NCI-H146 (cell line): Measurements from ENCODE around the gene ZBTB3.
A peak's percentile ranks its signal among the peaks of the same experiment; 100 is the strongest.
"Not testable (repeated sequence)": the region's sequence is repeated elsewhere in the genome, so short reads cannot be mapped to it uniquely, and the experiment has no call there.

Source experiments
- DNase-seq: peaks from one replicate; lab custom pipeline; 2025; lab: John Stamatoyannopoulos, UW

ZBTB3 gene

GRCh38 chr11:62757846-62758788, 4.2 kb upstream of the ZBTB3 start:
- DNase-seq = no peak

- no peak for DNase-seq
These were observed 1.2 kb upstream of the ZBTB3 start for GRCh38 chr11:62755086-62755615.

- DNase-seq = no peak
These were observed 795 bp downstream of the ZBTB3 start for GRCh38 chr11:62752994-62753735.

DNA sequence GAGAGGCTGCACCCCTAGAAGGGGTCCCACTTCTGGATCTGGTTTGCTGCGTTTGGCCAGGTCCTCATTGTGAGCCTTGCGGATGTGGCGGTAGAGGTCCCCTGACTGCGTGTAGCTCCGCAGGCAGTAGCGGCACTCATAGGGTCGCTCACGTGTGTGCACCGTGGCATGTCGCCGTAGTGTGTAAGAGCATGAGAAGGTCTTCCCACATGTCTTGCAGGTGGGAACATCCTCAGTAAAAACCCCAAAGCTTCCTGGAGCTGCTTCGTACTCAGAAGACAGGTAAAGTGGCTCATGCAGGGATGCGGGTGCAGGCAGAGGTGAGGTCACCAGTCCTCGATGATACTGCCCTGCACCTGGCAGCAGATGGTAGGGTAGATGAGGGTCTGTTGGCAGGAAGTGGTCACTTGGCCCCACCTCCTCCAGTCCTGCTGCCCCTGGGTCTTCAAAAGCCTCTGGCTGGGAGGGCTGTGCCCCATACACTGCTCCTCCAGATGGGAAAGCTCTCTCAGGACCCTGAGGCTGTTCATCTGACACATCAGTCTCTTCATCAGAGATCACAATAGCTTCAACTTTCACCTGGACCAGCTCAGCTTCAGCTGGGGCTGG, 1.7 kb downstream of the ZBTB3 start:
- no peak for DNase-seq

GRCh38 chr11:62749931-62750330, 4.0 kb downstream of the ZBTB3 start:
- not testable (repeated sequence) for DNase-seq

- no peak for DNase-seq
These were observed 6.3 kb downstream of the ZBTB3 start for GRCh38 chr11:62747475-62748160.

- DNase-seq = no peak
These were observed 16.8 kb downstream of the ZBTB3 start for GRCh38 chr11:62737196-62737595.

- DNase-seq = no peak
These were observed 21.1 kb downstream of the ZBTB3 start for GRCh38 chr11:62732830-62733229.

DNA sequence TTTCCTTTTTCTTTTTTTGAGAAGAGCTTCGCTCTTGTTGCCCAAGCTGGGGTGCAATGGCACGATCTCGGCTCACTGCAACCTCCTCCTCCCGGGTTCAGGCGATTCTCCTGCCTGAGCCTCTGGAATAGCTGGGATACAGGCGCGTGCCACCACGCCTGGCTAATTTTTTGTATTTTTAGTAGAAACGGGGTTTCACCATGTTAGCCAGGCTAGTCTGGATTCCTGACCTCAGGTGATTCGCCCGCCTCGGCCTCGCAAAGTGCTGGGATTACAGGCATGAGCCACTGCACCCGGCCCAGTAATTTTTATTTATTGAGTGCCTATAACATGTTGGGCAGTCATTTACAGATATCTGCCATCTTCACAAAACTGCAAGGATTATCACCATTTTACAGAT, 23.9 kb downstream of the ZBTB3 start:
- DNase-seq = not testable (repeated sequence)

GRCh38 chr11:62728171-62728988, 25.6 kb downstream of the ZBTB3 start, which contains the start of gene TTC9C:
TSS of gene TTC9C (plus strand) at chr11:62728486. CDS start at chr11:62728849, 363 bp downstream.
- DNase-seq = peak; percentile 90

DNA sequence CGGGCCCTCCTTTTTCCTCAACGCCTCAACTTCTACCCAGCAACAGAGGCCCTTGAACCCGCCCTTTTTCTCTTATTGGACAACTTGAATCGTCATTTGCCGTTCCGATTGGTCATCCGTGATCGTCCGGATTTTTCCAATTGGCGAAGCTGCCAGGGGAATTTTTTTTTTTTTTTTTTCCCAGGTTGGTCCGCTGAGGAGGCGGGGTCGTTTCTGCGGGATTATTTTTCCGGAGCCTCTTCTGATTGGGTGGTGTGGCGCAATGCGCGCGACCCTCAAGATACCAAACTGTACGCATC, 26.1 kb downstream of the ZBTB3 start:
- DNase-seq = peak; percentile 98

DNA sequence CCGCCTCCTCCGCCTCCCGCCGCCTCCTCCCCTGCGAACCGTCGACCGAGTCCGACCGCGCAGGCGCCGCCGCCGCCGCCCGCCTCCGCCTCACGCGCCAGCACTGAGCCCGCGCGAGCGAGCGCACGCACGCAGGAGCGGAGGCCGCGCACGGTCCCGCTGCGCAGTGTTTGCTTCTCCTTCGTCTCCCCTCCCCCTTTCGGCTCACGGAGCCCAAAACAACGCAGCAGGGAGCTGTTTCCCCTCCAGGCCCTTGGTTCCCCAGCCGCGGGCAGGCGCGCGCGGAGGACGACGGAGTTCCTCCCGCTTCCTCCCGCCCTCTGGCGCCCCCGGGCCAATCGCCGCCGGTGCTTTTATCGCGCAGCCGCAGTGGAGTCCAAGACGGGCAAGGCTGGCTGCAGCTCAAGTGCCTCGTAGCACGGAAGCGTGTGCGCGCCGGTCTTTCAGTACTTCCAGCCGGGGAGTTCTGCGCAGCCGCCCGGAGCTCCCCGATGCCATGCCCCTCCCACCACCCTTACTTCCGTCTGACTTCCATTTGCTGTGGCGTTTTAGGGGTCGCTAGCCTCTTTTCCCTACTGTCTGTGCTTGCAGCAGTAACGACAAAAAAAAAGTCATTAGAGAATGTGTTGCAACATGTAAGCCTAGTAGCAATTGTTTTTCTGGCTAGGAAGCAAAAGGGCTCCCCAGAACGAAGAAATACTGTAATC, 26.6 kb downstream of the ZBTB3 start, which contains the start of gene HNRNPUL2:
TSS of gene HNRNPUL2 (minus strand) at position 293 of the 707 bp plus-strand sequence. CDS start 301 bp downstream, outside the sequence.
- DNase-seq = peak; percentile 99

DNA sequence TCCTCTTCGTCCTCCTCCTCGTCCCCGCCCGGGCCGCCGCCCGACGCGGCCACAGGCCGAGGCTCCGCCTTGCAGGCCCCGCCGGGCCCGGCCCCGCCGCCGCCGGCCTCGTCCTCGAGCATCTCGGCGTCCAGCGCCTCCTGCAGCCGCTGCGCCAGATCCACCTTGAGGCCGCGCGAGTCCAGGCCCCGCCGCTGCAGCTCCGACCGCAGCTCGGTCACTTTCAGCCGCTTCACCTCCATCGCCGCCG, 27.1 kb downstream of the ZBTB3 start:
- no peak for DNase-seq

GRCh38 chr11:62726156-62726914, 27.6 kb downstream of the ZBTB3 start:
- DNase-seq = no peak

DNA sequence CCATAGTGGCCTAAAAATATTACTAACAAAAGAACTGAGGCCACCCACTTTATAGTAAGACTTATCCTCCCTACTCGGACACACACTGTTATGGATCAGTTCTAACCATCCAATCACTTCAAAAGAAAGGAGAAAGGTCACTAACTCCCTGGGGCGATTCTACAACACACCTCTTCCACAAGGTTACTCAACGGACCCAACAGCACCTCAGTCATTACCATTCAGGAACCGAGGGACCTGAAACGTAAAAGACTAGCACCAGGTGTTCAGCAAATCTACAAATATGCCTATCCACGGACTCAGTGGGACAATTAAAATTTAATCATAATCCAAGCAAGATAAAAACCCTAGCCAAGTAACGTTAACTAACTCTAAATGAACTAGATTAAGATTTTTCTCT, 28.3 kb downstream of the ZBTB3 start:
- peak; percentile 33 for DNase-seq

GRCh38 chr11:62724171-62724570, 29.8 kb downstream of the ZBTB3 start:
- DNase-seq = no peak

DNA sequence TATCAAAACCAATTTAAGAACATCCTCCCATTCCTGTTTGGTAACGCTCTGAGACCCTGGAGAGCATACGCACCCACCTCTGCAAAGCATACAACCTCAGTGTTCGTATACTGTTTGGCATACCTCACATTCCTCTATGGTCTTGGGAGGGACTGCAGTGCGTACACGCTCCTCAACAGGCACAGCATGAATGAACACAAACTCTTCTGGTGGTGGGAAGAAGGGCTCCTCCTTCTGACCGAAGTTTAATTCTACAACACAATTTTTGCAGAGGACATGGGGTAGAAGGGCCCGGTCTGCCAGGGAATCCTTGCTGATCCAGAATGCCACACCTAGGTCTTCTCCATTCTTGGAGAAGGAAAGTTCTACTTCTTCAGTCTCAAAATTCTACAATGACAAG, 32.0 kb downstream of the ZBTB3 start:
- no peak for DNase-seq

GRCh38 chr11:62719302-62719978, 34.5 kb downstream of the ZBTB3 start:
- no peak for DNase-seq

GRCh38 chr11:62716816-62717215, 37.1 kb downstream of the ZBTB3 start:
- no peak for DNase-seq
